K562 (cell line): ENCODE data around the gene SLC48A1. TPM values are rescaled to one million over a fixed set of nuclear protein-coding genes. Genes with fewer than 3 reads are reported as not detected.

Experiments
- ARNT ChIP-seq, 2 experiments: fragments of 450-650 bp; IDR thresholded peaks; 2 replicates each; pipeline ENCODE4 v1.6.1; 2016; ENCODE audit warnings: mild to moderate bottlenecking in 1 of 2
- ETS2 ChIP-seq: IDR thresholded peaks from 2 replicates; pipeline ENCODE4 v1.6.1; 2016; ENCODE audit warnings: borderline replicate concordance, missing genetic modification characterization, mild to moderate bottlenecking, moderate library complexity, missing compliant biosample characterization; ENCODE audit not compliant: poor library complexity, severe bottlenecking
- GABPB1 ChIP-seq: sonication (generic); formaldehyde crosslinking; IDR thresholded peaks from 2 replicates; pipeline ENCODE4 v1.8.0; 2022; ENCODE audit warnings: mild to moderate bottlenecking, missing genetic modification reagents
- HDGF ChIP-seq: fragments of 450-650 bp; IDR thresholded peaks from 2 replicates; pipeline ENCODE4 v1.6.1; 2016
- HMG20A ChIP-seq: fragments of 450-650 bp; formaldehyde crosslinking; conservative IDR thresholded peaks from 2 replicates; pipeline ENCODE4 v1.4.0; 2020; ENCODE audit warnings: mild to moderate bottlenecking, mixed read lengths
- HNRNPH1 ChIP-seq: fragments of 200-400 bp; formaldehyde crosslinking; optimal IDR thresholded peaks from 2 replicates; pipeline ENCODE3; 2017; ENCODE audit warnings: low read depth, mild to moderate bottlenecking, low read length, moderate library complexity
- NFATC3 ChIP-seq: fragments of 450-650 bp; IDR thresholded peaks from 2 replicates; pipeline ENCODE4 v1.6.1; 2017; ENCODE audit warnings: mild to moderate bottlenecking
- POLR2B ChIP-seq: fragments of 450-650 bp; IDR thresholded peaks from 2 replicates; pipeline ENCODE4 v1.6.1; 2018; ENCODE audit warnings: low read depth; ENCODE audit not compliant: partially characterized antibody
- SP2 ChIP-seq: IDR thresholded peaks from 2 replicates; pipeline ENCODE4 v1.6.1; 2011; ENCODE audit warnings: mild to moderate bottlenecking, low read depth, low read length, moderate library complexity; ENCODE audit not compliant: poor library complexity, severe bottlenecking; ENCODE audit errors: extremely low read depth
- ZBTB7A ChIP-seq: IDR thresholded peaks from 2 replicates; pipeline ENCODE4 v1.6.1; 2011; ENCODE audit warnings: low read depth, mild to moderate bottlenecking, low read length, moderate library complexity, borderline replicate concordance; ENCODE audit not compliant: control insufficient read depth
- ZNF57 ChIP-seq: fragments of 450-650 bp; formaldehyde crosslinking; IDR thresholded peaks from 2 replicates; pipeline ENCODE4 v1.4.0; 2020; ENCODE audit warnings: mild to moderate bottlenecking, moderate library complexity
- polyA plus RNA-seq, 8 experiments: library from polyadenylated mRNA; depleted of rRNA in 4 of 8; stranded (reverse) in 5 of 8; unstranded in 3 of 8; fragments of >200 nt; fragmentation: Nextera tagmentation in 2 of 8; fragmentation: Illumina TruSeq in 1 of 8; extraction: Ambion mirVana in 2 of 8; extraction: Trizol in 1 of 8; gene quantifications; 2 replicates each; pipeline versions ENCODE4 v1.2.1 to v1.2.3, GENCODE V29; 2011 to 2014; ENCODE audit warnings: inconsistent platforms in 1 of 8, missing spikeins in 1 of 8
- total RNA-seq, 7 experiments: library from RNA; depleted of rRNA in 6 of 7; stranded (reverse); fragments of >200 nt in 6 of 7; fragmentation: Illumina TruSeq in 2 of 7; extraction: Trizol in 2 of 7; gene quantifications; 2 replicates each; pipeline versions ENCODE4 v1.2.1 to v1.2.3, GENCODE V29; 2011 to 2021; ENCODE audit warnings: low replicate concordance in 1 of 7
- TF ChIP-seq, protein P1 (sequence below), 2 experiments: fragments of 450-650 bp; IDR thresholded peaks; 2 replicates each; pipeline ENCODE4 v1.6.1; 2018; ENCODE audit warnings: mild to moderate bottlenecking in 2 of 2, low read depth in 1 of 2; ENCODE audit not compliant: partially characterized antibody in 2 of 2
- TF ChIP-seq, protein P2 (sequence below): IDR thresholded peaks from 2 replicates; pipeline ENCODE4 v1.6.1; 2011; ENCODE audit warnings: borderline replicate concordance, low read depth, mild to moderate bottlenecking, moderate library complexity, low read length; ENCODE audit not compliant: insufficient read depth, poor library complexity, severe bottlenecking
- TF ChIP-seq, protein P3 (sequence below): IDR thresholded peaks from 2 replicates; pipeline ENCODE4 v1.6.1; 2014; ENCODE audit warnings: antibody characterized with exemption
- TF ChIP-seq, protein P4 (sequence below): fragments of 250-450 bp; sonication (Bioruptor Pico); IDR thresholded peaks from 2 replicates; pipeline ENCODE4 v1.6.1; 2021; ENCODE audit warnings: mild to moderate bottlenecking
- TF ChIP-seq, protein P5 (sequence below): fragments of 250-450 bp; sonication (Bioruptor Pico); IDR thresholded peaks from 2 replicates; pipeline ENCODE4 v1.5.0; 2020; ENCODE audit warnings: mild to moderate bottlenecking, borderline replicate concordance

The SLC48A1 gene
- total and polyA plus RNA-seq, 9 of the 15 experiments (the other 6 are each of a cell fraction or from before 2014, with no cell fraction given) = 10.7 to 37.5 (median 18.7) TPM

DNA sequence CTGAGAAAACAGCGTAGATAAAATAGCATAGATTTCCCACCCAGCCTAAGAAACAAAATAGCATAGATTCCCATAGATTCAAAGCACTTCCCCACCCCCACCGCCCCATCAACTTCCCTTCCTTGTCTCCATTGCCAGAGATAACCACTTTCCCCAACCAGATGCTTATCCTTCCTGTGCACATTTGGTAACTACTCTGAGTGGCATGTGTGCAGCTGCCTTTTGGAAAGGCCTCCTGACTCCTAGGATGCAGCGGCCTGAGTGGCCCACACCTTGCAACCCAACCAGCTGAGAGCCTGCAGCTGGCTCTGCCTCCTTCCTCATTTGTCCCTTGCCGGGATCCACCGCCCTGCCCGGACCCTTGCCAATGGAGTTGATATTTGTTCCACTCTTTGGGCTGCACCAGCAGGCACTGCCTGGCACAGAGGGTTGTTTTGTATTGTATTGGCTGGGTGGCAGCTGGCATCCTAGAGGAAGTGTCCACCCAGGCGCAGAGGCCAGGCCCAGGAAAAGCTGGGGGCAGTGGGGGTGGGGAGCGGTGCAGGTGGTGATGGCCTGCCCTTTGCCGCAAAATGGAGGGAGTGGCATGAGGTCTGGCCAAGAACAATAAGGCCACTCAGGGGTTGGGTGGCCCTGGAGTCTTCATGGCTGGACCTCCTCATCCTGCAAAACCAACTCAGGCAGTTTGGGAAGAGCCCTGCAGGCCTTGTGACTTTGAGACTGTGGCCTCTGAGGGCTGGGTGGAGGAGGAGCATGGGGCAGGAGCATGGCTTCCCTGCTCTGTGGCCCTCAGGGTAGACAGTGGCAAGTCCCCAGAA lies 4.9 kb downstream of the SLC48A1 start (continued):
- TF ChIP-seq, protein P1, sequence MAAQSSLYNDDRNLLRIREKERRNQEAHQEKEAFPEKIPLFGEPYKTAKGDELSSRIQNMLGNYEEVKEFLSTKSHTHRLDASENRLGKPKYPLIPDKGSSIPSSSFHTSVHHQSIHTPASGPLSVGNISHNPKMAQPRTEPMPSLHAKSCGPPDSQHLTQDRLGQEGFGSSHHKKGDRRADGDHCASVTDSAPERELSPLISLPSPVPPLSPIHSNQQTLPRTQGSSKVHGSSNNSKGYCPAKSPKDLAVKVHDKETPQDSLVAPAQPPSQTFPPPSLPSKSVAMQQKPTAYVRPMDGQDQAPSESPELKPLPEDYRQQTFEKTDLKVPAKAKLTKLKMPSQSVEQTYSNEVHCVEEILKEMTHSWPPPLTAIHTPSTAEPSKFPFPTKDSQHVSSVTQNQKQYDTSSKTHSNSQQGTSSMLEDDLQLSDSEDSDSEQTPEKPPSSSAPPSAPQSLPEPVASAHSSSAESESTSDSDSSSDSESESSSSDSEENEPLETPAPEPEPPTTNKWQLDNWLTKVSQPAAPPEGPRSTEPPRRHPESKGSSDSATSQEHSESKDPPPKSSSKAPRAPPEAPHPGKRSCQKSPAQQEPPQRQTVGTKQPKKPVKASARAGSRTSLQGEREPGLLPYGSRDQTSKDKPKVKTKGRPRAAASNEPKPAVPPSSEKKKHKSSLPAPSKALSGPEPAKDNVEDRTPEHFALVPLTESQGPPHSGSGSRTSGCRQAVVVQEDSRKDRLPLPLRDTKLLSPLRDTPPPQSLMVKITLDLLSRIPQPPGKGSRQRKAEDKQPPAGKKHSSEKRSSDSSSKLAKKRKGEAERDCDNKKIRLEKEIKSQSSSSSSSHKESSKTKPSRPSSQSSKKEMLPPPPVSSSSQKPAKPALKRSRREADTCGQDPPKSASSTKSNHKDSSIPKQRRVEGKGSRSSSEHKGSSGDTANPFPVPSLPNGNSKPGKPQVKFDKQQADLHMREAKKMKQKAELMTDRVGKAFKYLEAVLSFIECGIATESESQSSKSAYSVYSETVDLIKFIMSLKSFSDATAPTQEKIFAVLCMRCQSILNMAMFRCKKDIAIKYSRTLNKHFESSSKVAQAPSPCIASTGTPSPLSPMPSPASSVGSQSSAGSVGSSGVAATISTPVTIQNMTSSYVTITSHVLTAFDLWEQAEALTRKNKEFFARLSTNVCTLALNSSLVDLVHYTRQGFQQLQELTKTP (IDR thresholded peaks at IDR 0.05; ENCODE audit: low read depth in 1 of 2, partially characterized antibody in 2 of 2) = no peak
- TF ChIP-seq, protein P2, sequence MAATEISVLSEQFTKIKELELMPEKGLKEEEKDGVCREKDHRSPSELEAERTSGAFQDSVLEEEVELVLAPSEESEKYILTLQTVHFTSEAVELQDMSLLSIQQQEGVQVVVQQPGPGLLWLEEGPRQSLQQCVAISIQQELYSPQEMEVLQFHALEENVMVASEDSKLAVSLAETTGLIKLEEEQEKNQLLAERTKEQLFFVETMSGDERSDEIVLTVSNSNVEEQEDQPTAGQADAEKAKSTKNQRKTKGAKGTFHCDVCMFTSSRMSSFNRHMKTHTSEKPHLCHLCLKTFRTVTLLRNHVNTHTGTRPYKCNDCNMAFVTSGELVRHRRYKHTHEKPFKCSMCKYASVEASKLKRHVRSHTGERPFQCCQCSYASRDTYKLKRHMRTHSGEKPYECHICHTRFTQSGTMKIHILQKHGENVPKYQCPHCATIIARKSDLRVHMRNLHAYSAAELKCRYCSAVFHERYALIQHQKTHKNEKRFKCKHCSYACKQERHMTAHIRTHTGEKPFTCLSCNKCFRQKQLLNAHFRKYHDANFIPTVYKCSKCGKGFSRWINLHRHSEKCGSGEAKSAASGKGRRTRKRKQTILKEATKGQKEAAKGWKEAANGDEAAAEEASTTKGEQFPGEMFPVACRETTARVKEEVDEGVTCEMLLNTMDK = no peak
- TF ChIP-seq GABPB1 (CRISPR knock-in tag) = 0 out of 2 replicates have a peak, but pooled peaks have one; percentile 35
- TF ChIP-seq ZBTB7A = no peak
- 0 out of 2 replicates have a peak, but pooled peaks have one; percentile 47 for TF ChIP-seq HDGF
- no peak for TF ChIP-seq HMG20A (CRISPR knock-in tag)
- TF ChIP-seq SP2 = no peak
- no peak for TF ChIP-seq ZNF57 (CRISPR knock-in tag)
- TF ChIP-seq, protein P3, sequence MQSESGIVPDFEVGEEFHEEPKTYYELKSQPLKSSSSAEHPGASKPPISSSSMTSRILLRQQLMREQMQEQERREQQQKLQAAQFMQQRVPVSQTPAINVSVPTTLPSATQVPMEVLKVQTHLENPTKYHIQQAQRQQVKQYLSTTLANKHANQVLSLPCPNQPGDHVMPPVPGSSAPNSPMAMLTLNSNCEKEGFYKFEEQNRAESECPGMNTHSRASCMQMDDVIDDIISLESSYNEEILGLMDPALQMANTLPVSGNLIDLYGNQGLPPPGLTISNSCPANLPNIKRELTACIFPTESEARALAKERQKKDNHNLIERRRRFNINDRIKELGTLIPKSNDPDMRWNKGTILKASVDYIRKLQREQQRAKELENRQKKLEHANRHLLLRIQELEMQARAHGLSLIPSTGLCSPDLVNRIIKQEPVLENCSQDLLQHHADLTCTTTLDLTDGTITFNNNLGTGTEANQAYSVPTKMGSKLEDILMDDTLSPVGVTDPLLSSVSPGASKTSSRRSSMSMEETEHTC = 0 out of 2 replicates have a peak, but pooled peaks have one; percentile 10
- TF ChIP-seq, protein P4, sequence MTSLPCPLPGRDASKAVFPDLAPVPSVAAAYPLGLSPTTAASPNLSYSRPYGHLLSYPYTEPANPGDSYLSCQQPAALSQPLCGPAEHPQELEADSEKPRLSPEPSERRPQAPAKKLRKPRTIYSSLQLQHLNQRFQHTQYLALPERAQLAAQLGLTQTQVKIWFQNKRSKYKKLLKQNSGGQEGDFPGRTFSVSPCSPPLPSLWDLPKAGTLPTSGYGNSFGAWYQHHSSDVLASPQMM (CRISPR knock-in tag) = no peak
- TF ChIP-seq ARNT (IDR thresholded peaks at IDR 0.05) = peak; percentile 26 to 64; a peak in 2 of 4 replicates
- TF ChIP-seq NFATC3 = no peak
- TF ChIP-seq HNRNPH1 = no peak
- TF ChIP-seq ETS2 (tag) = no peak
- no peak for TF ChIP-seq POLR2B
- TF ChIP-seq, protein P5, sequence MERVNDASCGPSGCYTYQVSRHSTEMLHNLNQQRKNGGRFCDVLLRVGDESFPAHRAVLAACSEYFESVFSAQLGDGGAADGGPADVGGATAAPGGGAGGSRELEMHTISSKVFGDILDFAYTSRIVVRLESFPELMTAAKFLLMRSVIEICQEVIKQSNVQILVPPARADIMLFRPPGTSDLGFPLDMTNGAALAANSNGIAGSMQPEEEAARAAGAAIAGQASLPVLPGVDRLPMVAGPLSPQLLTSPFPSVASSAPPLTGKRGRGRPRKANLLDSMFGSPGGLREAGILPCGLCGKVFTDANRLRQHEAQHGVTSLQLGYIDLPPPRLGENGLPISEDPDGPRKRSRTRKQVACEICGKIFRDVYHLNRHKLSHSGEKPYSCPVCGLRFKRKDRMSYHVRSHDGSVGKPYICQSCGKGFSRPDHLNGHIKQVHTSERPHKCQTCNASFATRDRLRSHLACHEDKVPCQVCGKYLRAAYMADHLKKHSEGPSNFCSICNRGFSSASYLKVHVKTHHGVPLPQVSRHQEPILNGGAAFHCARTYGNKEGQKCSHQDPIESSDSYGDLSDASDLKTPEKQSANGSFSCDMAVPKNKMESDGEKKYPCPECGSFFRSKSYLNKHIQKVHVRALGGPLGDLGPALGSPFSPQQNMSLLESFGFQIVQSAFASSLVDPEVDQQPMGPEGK (CRISPR knock-in tag) = no peak
